HepG2 (cell line): Measurements from ENCODE around the gene PML. TPM values are rescaled to one million over a fixed set of nuclear protein-coding genes. Genes with fewer than 3 reads are reported as not detected.

ENCODE experiments used
- ARNT ChIP-seq: fragments of 450-650 bp; IDR thresholded peaks from 2 replicates; pipeline ENCODE4 v1.6.1; 2017
- HOXD1 ChIP-seq: sonication (generic); formaldehyde crosslinking; IDR thresholded peaks from 2 replicates; pipeline ENCODE4 v1.5.0; 2020; ENCODE audit warnings: missing genetic modification reagents
- MTF1 ChIP-seq: sonication (generic); formaldehyde crosslinking; IDR thresholded peaks from 2 replicates; pipeline ENCODE4 v1.5.0; 2020; ENCODE audit warnings: missing genetic modification reagents
- ONECUT2 ChIP-seq: sonication (generic); formaldehyde crosslinking; IDR thresholded peaks from 2 replicates; pipeline ENCODE4 v1.4.0; 2020; ENCODE audit warnings: missing genetic modification reagents
- PHF21A ChIP-seq: sonication (generic); formaldehyde crosslinking; IDR thresholded peaks from 2 replicates; pipeline ENCODE4 v1.5.0; 2020; ENCODE audit warnings: mild to moderate bottlenecking, missing genetic modification reagents
- REPIN1 ChIP-seq: sonication (generic); formaldehyde crosslinking; IDR thresholded peaks from 2 replicates; pipeline ENCODE4 v1.8.0; 2022; ENCODE audit warnings: missing genetic modification reagents, low read depth, mild to moderate bottlenecking, borderline replicate concordance
- SETDB1 ChIP-seq: sonication (generic); formaldehyde crosslinking; IDR thresholded peaks from 2 replicates; pipeline ENCODE4 v1.5.1; 2020; ENCODE audit warnings: missing genetic modification reagents, mild to moderate bottlenecking, borderline replicate concordance
- TOE1 ChIP-seq: sonication (generic); formaldehyde crosslinking; IDR thresholded peaks from 2 replicates; pipeline ENCODE4 v1.4.0; 2020; ENCODE audit warnings: mild to moderate bottlenecking, missing genetic modification reagents
- ZBTB7A ChIP-seq: sonication (generic); formaldehyde crosslinking; IDR thresholded peaks from 2 replicates; pipeline ENCODE4 v1.8.0; 2022; ENCODE audit warnings: mild to moderate bottlenecking, missing genetic modification reagents
- ZNF234 ChIP-seq: sonication (generic); formaldehyde crosslinking; conservative IDR thresholded peaks from 2 replicates; pipeline ENCODE4 v1.5.1; 2020; ENCODE audit warnings: mild to moderate bottlenecking, missing genetic modification reagents
- ZNF34 ChIP-seq: sonication (generic); formaldehyde crosslinking; IDR thresholded peaks from 2 replicates; pipeline ENCODE4 v1.4.0; 2020; ENCODE audit warnings: mild to moderate bottlenecking, missing genetic modification reagents, borderline replicate concordance
- ZNF383 ChIP-seq: sonication (generic); formaldehyde crosslinking; IDR thresholded peaks from 2 replicates; pipeline ENCODE4 v1.4.0; 2020; ENCODE audit warnings: missing genetic modification reagents, mild to moderate bottlenecking, borderline replicate concordance
- polyA plus RNA-seq, 8 experiments: library from polyadenylated mRNA; depleted of rRNA in 3 of 8; stranded (reverse) in 7 of 8; unstranded in 1 of 8; fragments of >200 nt; fragmentation: Illumina TruSeq in 4 of 8; extraction: Trizol in 4 of 8; gene quantifications; 2 replicates each; pipeline versions ENCODE4 v1.2.1 to v1.2.3, GENCODE V29; 2011 to 2016; ENCODE audit warnings: low read depth in 4 of 8, missing spikeins in 1 of 8, mixed read lengths in 1 of 8; ENCODE audit not compliant: insufficient read depth in 1 of 8
- total RNA-seq, 5 experiments: library from RNA; depleted of rRNA; stranded (reverse); fragments of >200 nt; fragmentation: Illumina TruSeq; extraction: Trizol; gene quantifications; 2 replicates each; pipeline ENCODE4 v1.2.3, GENCODE V29; 2016; ENCODE audit warnings: low read depth in 1 of 5
- TF ChIP-seq, protein P1 (sequence below): sonication (generic); formaldehyde crosslinking; IDR thresholded peaks from 2 replicates; pipeline ENCODE4 v1.8.0; 2022; ENCODE audit warnings: mild to moderate bottlenecking, missing genetic modification reagents, borderline replicate concordance
- TF ChIP-seq, protein P2 (sequence below): sonication (generic); formaldehyde crosslinking; IDR thresholded peaks from 2 replicates; pipeline ENCODE4 v1.4.0; 2020; ENCODE audit warnings: missing genetic modification reagents
- TF ChIP-seq, protein P3 (sequence below): IDR thresholded peaks from 2 replicates; pipeline ENCODE4 v1.6.1; 2016; ENCODE audit warnings: low read depth, borderline replicate concordance
- TF ChIP-seq, protein P4 (sequence below), 2 experiments: sonication (generic) in 1 of 2; formaldehyde crosslinking in 1 of 2; IDR thresholded peaks; 2 replicates each; pipeline versions ENCODE4 v1.4.0 to v1.6.1; 2018 to 2020; ENCODE audit warnings: missing genetic modification reagents in 2 of 2, borderline replicate concordance in 1 of 2, low read depth in 1 of 2, mild to moderate bottlenecking in 1 of 2, missing biosample characterization in 1 of 2
- TF ChIP-seq, protein P5 (sequence below): sonication (generic); formaldehyde crosslinking; IDR thresholded peaks from 2 replicates; pipeline ENCODE4 v1.4.0; 2020; ENCODE audit warnings: missing genetic modification reagents
- TF ChIP-seq, protein P6 (sequence below): sonication (generic); formaldehyde crosslinking; IDR thresholded peaks from 2 replicates; pipeline ENCODE4 v1.5.1; 2020; ENCODE audit warnings: mild to moderate bottlenecking, missing genetic modification reagents, moderate library complexity

The PML gene
- total and polyA plus RNA-seq, 2 of the 13 experiments (the other 11 are each of a cell fraction or from before 2014, with no cell fraction given): 2.9 to 3.9 TPM

DNA sequence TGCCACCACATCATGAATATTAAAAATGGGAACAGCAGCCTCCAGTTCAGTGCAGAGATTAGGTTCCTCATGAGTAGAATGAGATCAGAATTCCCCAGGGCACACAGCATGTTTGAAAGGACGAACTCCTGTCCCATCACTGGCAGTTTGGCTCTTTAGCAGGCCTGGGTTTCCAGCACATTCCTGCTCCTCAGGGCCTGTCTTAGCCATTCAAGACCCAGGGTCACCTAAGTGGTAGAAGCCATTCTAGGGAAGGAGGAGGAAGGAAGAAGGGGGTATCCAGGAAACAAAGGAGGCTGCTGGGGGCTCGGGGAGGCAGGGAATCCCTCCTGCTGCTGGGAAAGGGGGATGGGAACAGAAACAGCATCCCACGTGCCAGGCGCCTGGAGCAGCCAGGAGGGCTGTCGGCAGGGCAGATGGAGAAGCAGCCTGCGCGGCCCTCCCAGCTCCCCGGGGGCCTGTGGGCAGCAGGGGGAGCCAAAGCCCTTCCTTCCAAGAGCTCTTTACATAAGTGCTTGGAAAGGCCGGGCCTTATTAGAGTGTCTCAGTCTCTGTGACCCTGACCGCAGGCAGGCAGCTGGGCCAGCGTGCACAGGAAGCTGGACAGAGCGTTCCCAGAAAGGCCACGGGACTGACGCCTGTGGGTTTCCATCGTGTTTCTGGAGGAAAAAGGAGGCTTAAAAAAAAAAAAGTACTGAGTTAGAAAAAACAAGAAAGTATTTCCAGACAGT is 43.5 kb upstream of the PML start (continued):
- TF ChIP-seq REPIN1 (CRISPR knock-in tag) (no peak), ZBTB7A (CRISPR knock-in tag) (no peak), ARNT (no peak), ZNF34 (CRISPR knock-in tag) (no peak), HOXD1 (CRISPR knock-in tag) (no peak), ZNF383 (CRISPR knock-in tag) (no peak), ZNF234 (CRISPR knock-in tag) (no peak), SETDB1 (CRISPR knock-in tag) (no peak), MTF1 (CRISPR knock-in tag) (no peak), PHF21A (CRISPR knock-in tag) (0 out of 2 replicates have a peak, but pooled peaks have one; percentile 27), TOE1 (CRISPR knock-in tag) (no peak), ONECUT2 (CRISPR knock-in tag) (no peak)
- TF ChIP-seq, protein P1, sequence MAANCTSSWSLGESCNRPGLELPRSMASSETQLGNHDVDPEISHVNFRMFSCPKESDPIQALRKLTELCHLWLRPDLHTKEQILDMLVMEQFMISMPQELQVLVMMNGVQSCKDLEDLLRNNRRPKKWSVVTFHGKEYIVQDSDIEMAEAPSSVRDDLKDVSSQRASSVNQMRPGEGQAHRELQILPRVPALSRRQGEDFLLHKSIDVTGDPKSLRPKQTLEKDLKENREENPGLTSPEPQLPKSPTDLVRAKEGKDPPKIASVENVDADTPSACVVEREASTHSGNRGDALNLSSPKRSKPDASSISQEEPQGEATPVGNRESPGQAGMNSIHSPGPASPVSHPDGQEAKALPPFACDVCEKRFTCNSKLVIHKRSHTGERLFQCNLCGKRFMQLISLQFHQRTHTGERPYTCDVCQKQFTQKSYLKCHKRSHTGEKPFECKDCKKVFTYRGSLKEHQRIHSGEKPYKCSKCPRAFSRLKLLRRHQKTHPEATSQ: no peak
- TF ChIP-seq, protein P2, sequence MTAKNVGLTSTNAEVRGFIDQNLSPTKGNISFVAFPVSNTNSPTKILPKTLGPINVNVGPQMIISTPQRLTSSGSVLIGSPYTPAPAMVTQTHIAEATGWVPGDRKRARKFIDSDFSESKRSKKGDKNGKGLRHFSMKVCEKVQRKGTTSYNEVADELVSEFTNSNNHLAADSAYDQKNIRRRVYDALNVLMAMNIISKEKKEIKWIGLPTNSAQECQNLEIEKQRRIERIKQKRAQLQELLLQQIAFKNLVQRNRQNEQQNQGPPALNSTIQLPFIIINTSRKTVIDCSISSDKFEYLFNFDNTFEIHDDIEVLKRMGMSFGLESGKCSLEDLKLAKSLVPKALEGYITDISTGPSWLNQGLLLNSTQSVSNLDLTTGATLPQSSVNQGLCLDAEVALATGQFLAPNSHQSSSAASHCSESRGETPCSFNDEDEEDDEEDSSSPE (CRISPR knock-in tag): no peak; the same call in 1 of the 2 replicates
- TF ChIP-seq, protein P3, sequence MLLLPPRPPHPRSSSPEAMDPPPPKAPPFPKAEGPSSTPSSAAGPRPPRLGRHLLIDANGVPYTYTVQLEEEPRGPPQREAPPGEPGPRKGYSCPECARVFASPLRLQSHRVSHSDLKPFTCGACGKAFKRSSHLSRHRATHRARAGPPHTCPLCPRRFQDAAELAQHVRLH: no peak
- TF ChIP-seq, protein P4, sequence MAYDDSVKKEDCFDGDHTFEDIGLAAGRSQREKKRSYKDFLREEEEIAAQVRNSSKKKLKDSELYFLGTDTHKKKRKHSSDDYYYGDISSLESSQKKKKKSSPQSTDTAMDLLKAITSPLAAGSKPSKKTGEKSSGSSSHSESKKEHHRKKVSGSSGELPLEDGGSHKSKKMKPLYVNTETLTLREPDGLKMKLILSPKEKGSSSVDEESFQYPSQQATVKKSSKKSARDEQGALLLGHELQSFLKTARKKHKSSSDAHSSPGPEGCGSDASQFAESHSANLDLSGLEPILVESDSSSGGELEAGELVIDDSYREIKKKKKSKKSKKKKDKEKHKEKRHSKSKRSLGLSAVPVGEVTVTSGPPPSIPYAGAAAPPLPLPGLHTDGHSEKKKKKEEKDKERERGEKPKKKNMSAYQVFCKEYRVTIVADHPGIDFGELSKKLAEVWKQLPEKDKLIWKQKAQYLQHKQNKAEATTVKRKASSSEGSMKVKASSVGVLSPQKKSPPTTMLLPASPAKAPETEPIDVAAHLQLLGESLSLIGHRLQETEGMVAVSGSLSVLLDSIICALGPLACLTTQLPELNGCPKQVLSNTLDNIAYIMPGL (CRISPR knock-in tag; IDR thresholded peaks at IDR 0.05; ENCODE audit: borderline replicate concordance in 1 of 2, low read depth in 1 of 2): peak; percentile 45 to 76; a peak in 3 of 4 replicates
- TF ChIP-seq, protein P5, sequence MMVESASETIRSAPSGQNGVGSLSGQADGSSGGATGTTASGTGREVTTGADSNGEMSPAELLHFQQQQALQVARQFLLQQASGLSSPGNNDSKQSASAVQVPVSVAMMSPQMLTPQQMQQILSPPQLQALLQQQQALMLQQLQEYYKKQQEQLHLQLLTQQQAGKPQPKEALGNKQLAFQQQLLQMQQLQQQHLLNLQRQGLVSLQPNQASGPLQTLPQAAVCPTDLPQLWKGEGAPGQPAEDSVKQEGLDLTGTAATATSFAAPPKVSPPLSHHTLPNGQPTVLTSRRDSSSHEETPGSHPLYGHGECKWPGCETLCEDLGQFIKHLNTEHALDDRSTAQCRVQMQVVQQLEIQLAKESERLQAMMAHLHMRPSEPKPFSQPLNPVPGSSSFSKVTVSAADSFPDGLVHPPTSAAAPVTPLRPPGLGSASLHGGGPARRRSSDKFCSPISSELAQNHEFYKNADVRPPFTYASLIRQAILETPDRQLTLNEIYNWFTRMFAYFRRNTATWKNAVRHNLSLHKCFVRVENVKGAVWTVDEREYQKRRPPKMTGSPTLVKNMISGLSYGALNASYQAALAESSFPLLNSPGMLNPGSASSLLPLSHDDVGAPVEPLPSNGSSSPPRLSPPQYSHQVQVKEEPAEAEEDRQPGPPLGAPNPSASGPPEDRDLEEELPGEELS (CRISPR knock-in tag): no peak
- TF ChIP-seq, protein P6, sequence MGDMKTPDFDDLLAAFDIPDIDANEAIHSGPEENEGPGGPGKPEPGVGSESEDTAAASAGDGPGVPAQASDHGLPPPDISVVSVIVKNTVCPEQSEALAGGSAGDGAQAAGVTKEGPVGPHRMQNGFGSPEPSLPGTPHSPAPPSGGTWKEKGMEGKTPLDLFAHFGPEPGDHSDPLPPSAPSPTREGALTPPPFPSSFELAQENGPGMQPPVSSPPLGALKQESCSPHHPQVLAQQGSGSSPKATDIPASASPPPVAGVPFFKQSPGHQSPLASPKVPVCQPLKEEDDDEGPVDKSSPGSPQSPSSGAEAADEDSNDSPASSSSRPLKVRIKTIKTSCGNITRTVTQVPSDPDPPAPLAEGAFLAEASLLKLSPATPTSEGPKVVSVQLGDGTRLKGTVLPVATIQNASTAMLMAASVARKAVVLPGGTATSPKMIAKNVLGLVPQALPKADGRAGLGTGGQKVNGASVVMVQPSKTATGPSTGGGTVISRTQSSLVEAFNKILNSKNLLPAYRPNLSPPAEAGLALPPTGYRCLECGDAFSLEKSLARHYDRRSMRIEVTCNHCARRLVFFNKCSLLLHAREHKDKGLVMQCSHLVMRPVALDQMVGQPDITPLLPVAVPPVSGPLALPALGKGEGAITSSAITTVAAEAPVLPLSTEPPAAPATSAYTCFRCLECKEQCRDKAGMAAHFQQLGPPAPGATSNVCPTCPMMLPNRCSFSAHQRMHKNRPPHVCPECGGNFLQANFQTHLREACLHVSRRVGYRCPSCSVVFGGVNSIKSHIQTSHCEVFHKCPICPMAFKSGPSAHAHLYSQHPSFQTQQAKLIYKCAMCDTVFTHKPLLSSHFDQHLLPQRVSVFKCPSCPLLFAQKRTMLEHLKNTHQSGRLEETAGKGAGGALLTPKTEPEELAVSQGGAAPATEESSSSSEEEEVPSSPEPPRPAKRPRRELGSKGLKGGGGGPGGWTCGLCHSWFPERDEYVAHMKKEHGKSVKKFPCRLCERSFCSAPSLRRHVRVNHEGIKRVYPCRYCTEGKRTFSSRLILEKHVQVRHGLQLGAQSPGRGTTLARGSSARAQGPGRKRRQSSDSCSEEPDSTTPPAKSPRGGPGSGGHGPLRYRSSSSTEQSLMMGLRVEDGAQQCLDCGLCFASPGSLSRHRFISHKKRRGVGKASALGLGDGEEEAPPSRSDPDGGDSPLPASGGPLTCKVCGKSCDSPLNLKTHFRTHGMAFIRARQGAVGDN (CRISPR knock-in tag): peak; percentile 70
